GM21367 (cell line): Measurements from ENCODE around the gene MCM8.

ENCODE experiments used
- ATAC-seq: cut with Tn5 transposase; IDR thresholded peaks from one replicate; pipeline ENCODE4 v1.9.1; 2021; ENCODE audit not compliant: unreplicated experiment

Gene MCM8

GRCh38 chr20:5950271-5951031 is at the start of gene MCM8, which contains the start of gene TRMT6:
TSS of gene MCM8 (plus strand) at chr20:5950652. CDS start at chr20:5952016, 1,364 bp downstream.
TSS of gene TRMT6 (minus strand) at chr20:5950533. CDS start at chr20:5950405, 128 bp downstream.
- peak; percentile 95 for ATAC-seq

DNA sequence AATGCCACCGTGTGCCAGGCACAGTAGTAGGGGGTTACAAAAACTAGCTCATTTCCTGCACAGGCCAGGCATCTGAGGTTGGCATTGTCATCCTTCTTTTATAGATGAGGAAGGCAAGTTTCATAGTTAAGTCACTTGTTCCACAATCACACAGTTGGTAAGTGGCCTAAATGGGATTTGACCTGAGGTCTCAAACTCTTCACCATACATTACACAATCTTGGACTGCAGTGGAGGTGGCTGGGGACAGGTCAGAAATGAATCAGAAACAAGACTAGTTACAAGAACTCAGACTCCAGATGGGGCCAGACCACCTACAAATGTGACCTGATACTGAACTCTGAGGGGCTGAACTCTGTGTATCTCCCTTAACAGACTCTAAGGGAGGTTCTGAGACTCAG is 49.5 kb upstream of the MCM8 start:
- no peak for ATAC-seq

GRCh38 chr20:5908981-5909380 is 41.5 kb upstream of the MCM8 start:
- no peak for ATAC-seq

GRCh38 chr20:5910186-5910585 is 40.3 kb upstream of the MCM8 start:
- ATAC-seq: no peak

DNA sequence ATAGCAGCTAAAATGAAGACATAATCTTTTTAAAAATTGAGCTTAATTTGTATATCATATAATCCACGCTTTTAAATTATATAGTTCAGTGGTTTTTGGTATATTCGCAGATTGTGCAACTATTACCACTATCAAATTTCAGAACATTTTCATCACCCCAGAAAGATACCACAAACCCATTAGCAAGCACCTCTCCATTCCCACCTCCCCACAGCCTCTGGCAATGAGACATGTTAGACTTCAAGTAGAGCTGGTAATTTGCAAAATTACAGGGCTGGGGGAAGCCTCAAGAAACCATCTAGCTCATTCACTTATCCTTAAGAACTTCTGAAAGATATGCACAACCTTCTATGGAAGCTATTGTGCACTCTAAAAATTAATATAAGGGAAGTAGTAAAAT is 37.3 kb upstream of the MCM8 start:
- no peak for ATAC-seq

- no peak for ATAC-seq
These were observed 35.6 kb upstream of the MCM8 start for GRCh38 chr20:5914859-5915258.

DNA sequence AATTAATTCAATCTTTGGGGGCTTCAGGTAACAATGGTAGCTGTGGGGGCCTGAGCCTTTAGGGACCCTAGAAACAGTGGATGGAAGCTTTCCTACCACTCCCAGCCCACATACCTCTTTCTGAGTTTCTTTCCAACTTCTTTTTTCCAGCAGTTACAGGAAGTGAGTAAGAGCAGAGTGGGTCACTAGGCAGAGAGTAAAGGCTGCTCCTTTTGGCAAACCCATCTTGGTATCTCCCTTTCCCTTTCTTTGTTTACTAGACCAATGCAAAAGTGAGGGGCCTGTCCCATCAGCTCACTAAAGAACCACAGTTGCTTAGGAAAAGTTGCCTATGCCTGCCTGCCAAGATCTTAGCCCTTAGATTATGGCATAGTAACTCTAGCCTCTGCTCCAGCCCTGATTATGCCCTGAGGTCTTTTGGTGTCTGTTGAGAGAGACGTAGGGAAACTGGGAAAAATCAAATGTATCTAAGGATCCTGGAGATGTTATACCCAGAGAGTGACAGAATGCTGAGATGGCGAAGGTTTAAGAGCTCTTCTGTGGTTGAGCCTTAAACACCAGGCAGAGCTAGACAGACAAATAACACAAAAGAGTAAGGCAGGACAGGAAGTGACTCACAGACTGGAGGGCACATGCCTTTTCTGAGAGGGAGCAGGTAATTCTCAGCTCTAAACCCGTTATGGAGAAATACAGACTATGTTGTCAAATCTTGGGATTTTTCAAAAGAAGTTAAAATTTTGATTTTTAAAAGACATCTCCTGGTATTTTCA is 31.4 kb upstream of the MCM8 start:
- ATAC-seq: no peak

DNA sequence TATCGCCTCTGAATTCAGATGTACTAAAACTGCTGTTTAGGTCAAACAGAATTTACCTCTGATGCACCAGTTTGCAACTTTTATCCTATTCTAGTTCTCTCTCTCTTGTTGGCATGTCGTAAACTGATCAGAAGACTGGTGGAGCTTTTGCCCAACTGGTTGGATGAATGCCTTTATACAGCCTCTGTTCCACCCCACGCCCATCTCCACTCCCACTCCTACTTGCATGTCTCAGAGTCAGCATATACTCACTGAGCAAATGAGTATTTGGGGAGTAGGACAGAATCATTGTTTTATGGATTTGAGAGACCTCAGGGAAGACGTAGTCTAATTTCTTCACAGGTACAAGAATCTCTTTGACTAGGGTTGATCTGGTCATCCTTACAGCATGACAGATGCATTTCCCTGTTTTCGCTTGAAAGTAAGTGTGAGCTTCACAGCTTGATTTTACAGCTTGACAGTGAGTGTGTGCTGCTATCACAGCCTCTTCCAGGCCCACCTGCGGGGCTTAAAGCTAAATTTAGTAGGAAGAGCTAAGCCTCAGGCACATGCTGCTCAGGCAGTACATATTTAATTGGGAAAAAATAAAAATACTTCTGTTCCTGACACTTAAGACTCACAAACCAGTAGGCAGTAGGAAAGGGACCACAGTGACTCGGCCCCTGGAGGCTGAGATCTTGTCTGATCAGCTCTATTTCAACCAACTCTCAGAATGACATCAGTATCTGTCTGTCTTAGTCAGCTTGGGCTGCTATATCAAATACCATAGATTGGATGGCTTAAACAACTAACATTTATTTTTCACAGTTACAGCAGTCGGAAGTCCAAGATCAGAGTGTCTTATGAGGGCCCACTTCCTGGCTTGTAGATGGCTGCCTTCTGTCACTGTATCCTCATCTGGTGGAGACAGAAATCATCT is 30.6 kb upstream of the MCM8 start:
- ATAC-seq: no peak

DNA sequence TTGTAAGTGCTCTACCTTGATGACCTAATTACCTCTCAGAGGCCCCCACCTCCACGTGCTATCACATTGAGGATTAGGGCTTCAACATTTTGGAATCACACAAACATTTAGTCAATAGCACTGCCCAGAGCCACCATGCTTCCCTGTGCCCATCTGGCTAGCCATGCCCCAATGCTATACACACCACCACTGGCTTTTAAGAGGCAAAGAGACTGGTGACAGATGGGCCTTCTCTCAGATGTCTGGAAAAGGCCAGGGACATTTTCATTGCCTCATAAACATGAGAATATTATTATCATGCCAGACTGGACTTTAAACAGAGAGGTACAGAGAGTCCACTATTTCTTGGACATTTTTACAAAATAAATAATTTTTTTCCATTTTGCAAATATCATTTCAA is 29.9 kb upstream of the MCM8 start:
- ATAC-seq: no peak

DNA sequence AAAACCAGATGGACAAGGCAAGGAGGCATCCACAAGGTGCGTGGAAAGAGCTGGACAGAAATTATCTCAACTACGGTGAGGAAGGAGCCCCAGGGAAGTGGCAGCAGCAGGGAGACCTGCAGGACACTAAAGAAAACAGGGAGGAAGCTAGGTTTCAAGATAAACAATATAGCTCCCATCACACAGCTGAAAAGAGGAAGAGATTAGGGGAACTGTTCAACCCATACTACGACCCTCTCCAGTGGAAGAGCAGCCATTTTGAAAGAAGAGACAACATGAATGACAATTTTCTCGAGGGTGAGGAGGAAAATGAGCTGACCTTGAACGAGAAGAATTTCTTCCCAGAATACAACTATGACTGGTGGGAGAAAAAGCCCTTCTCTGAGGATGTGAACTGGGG is 27.0 kb upstream of the MCM8 start:
- no peak for ATAC-seq

GRCh38 chr20:5925551-5925950 is 24.9 kb upstream of the MCM8 start:
- no peak for ATAC-seq

DNA sequence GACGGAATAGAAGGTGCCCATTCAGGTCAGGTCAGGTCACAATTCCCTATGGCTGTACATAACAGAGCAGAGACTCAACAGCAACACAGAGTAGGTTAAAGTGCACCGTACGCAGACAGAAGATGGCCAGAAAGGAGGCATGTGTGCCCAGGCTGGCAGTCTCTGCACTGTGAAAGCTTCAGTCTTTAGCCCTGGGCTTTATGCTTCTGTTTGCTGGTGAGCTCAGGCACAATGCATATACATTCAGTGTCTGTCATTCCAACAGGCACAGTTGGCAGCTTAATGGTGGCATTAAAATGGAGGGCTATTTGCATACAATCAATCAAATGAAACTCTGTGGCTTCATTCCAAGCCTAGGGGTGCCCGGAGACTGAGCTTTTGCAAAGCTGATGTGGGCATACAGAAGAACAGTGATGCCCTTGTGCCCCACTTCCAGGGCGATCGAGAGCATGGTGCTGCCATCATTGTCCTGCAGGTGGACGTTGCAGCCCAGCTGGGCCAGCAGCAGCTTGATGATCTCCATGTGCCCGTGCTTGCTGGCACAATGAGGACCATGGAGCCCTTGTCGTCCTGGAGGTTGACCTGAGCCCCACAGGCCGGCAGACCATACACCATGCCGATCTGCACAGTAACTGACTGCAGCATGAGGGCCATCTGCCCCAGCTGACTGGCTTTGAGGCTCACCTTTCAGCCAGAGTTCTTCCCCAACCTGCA is 22.5 kb upstream of the MCM8 start:
- no peak for ATAC-seq

DNA sequence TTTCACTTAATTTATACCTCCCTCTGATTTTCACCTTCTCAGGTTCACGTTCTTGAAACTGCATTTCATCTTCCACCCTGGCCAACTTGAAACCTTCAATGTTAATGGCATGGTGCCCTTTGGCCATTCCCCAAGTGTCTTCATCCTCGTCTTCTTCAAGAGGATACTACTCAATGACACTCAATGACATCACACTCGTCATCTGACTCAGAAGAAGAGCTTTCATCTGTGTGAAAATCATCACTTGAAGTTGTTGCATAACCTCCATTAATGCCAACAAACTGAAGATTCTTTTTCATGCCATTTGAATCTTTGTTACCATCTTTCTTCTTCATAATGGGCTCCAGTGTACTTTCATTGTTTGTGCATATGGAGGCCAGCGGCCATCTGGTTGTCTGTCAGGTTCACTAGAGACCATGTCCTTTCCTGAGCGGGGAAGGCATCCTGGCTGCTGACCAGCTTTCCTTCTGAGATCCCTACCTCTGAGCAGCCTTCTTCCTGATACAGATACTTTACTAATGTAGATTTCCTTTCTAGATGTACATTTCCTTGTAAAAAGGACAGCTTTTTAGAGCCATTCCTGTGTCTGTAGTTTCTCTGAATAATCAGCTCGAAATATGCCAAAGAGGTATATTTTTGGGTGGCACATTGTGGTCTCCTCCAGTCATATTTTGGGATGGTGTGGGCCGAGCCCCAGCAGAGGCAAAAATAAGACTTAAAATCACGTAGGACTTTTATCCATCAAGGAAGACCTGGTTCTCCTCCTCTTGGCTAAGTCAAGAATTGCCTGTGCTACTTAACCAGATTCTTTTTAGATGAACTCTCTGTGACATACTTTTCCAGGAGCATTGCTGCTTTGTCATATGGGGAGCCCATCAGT is 21.4 kb upstream of the MCM8 start:
- ATAC-seq: no peak

DNA sequence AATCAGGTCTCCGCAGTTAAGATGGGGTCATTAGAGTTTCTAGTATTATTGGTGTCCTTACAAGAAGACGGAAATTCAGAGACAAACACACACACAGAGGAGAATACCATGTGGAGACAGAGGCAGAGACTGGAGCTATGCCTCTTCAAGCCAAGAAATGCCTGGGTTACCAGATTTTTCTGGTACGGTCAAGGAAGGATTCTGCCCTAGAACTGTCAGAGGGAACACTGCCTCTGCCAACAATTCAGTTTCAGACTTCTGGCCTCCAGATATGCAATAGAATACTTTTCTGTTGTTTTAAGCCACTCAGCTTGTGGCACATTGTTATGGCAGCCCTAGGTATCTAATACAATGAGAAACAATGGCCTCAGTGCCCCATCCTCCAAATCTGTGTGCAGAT is 19.0 kb upstream of the MCM8 start:
- ATAC-seq: no peak

DNA sequence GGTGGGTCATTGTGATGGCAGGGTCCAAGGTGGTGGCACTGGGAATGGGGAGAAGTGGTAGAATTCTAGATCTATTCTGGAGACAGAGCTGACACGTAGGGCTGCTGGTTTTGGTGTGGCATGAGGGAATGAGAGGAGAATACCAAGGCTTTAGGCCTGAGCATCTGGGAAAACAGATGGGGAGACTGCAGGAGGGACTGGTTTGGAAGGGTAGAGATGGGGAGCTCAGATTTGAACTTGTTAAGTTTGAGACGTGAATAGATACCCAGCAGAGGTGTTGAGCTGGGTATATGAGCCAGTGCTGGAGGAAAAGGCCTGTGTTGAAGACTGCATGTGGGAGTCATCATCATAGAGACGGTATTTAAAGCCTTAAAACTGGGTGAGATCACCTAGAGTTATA is 17.7 kb upstream of the MCM8 start:
- ATAC-seq: no peak

GRCh38 chr20:5933802-5934436 is 16.5 kb upstream of the MCM8 start:
- no peak for ATAC-seq

- ATAC-seq: no peak
These were observed 15.1 kb upstream of the MCM8 start for GRCh38 chr20:5935384-5935783.

DNA sequence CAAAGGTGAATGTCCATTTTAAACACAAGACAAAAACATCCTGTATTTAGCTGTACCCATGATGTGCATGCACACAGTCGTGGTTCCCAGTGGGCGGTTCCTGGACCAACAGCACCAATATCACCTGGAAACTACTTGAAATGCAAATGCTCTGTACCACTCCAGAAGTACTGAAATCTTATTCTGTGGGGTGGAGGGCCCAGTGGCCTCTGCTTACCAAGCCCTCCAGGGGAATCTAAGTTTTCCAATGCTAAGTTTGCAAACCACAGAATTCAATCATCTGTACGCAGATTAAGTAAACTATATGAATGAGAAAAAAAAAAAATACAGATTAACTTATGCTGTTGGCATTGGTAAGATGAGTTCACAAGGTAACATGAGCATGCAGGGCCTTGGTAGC is 14.2 kb upstream of the MCM8 start:
- no peak for ATAC-seq

GRCh38 chr20:5938456-5939029 is 11.9 kb upstream of the MCM8 start:
- ATAC-seq: no peak
